GM23338 (cell line): Measurements from ENCODE around the gene TIMM13. TPM values are rescaled to one million over a fixed set of nuclear protein-coding genes. Genes with fewer than 3 reads are reported as not detected.

Experiments used
- ATAC-seq: fragments of 200-7000 bp; cut with Tn5 transposase; 3 replicates; pipeline ENCODE4 v1.9.1; 2020
- DNase-seq: peaks from one replicate; pipeline ENCODE4 v3.0.0-alpha.2; 2015; ENCODE audit warnings: low spot score
- H2AFZ ChIP-seq: fragments of 200-600 bp; sonication (generic); 2 replicates; pipeline ENCODE4 v1.8.0; 2016; ENCODE audit warnings: antibody characterized with exemption, mild to moderate bottlenecking, moderate library complexity
- H3F3A ChIP-seq: fragments of 200-600 bp; sonication (generic); replicated peaks from 2 replicates; pipeline ENCODE4 v1.8.0; 2017; ENCODE audit warnings: antibody characterized with exemption, mixed run types, low read depth
- H3K27ac ChIP-seq: fragments of 200-600 bp; sonication (generic); 2 replicates; pipeline ENCODE4 v1.6.1; 2016; ENCODE audit warnings: low read depth
- H3K27me3 ChIP-seq: fragments of 200-600 bp; sonication (generic); 2 replicates; pipeline ENCODE4 v1.8.0; 2016; ENCODE audit warnings: mild to moderate bottlenecking, mixed run types, moderate library complexity; ENCODE audit not compliant: insufficient read depth
- H3K36me3 ChIP-seq: fragments of 200-600 bp; sonication (generic); 2 replicates; pipeline ENCODE4 v1.8.0; 2016; ENCODE audit warnings: mild to moderate bottlenecking; ENCODE audit not compliant: insufficient read depth
- H3K4me1 ChIP-seq: fragments of 200-600 bp; sonication (generic); 2 replicates; pipeline ENCODE4 v1.8.0; 2016; ENCODE audit warnings: mild to moderate bottlenecking, moderate library complexity; ENCODE audit not compliant: insufficient read depth
- H3K4me2 ChIP-seq: fragments of 200-600 bp; sonication (generic); 2 replicates; pipeline ENCODE4 v1.7.1; 2017; ENCODE audit warnings: mixed run types
- H3K4me3 ChIP-seq: fragments of 200-600 bp; sonication (generic); 2 replicates; pipeline ENCODE4 v1.6.1; 2016; ENCODE audit warnings: mixed run types
- H3K79me2 ChIP-seq: fragments of 200-600 bp; sonication (generic); replicated peaks from 2 replicates; pipeline ENCODE4 v1.8.0; 2017; ENCODE audit warnings: mild to moderate bottlenecking; ENCODE audit not compliant: insufficient read depth
- H3K9me2 ChIP-seq: fragments of 200-600 bp; sonication (generic); 2 replicates; pipeline ENCODE4 v1.8.0; 2017; ENCODE audit not compliant: insufficient read depth
- H4K20me1 ChIP-seq: fragments of 200-600 bp; sonication (generic); replicated peaks from 2 replicates; pipeline ENCODE4 v1.8.0; 2017; ENCODE audit warnings: mild to moderate bottlenecking; ENCODE audit not compliant: insufficient read depth
- H3K27ac Mint-ChIP-seq: 2 replicates; pipeline ENCODE4 v1.8.0; 2020; ENCODE audit warnings: inconsistent platforms, mild to moderate bottlenecking, moderate library complexity, mixed read lengths
- H3K27me3 Mint-ChIP-seq: 3 replicates; pipeline ENCODE4 v1.8.0; 2022; ENCODE audit warnings: low read depth, mild to moderate bottlenecking, moderate library complexity, mixed read lengths, inconsistent platforms; ENCODE audit not compliant: insufficient read depth, poor library complexity
- H3K36me3 Mint-ChIP-seq: 3 replicates; pipeline ENCODE4 v1.8.0; 2021; ENCODE audit warnings: low read depth, mild to moderate bottlenecking, inconsistent platforms, moderate library complexity, mixed read lengths
- H3K4me1 Mint-ChIP-seq: 3 replicates; pipeline ENCODE4 v1.8.0; 2020; ENCODE audit warnings: mild to moderate bottlenecking, inconsistent platforms, mixed read lengths
- H3K4me3 Mint-ChIP-seq: 3 replicates; pipeline ENCODE4 v1.8.0; 2021; ENCODE audit warnings: moderate library complexity, mild to moderate bottlenecking, inconsistent platforms, mixed read lengths
- H3K9me3 Mint-ChIP-seq: 3 replicates; pipeline ENCODE4 v1.8.0; 2020; ENCODE audit warnings: moderate library complexity, mild to moderate bottlenecking, inconsistent platforms, mixed read lengths
- CREB1 ChIP-seq: fragments of 250-450 bp; sonication (Bioruptor Pico); IDR thresholded peaks from 2 replicates; pipeline ENCODE4 v1.5.0; 2020; ENCODE audit warnings: low read depth, mild to moderate bottlenecking, moderate library complexity
- EZH2 ChIP-seq: fragments of 200-600 bp; sonication (generic); IDR thresholded peaks from one replicate; pipeline ENCODE4 v1.8.0; 2017; ENCODE audit warnings: antibody characterized with exemption, mild to moderate bottlenecking, low read depth; ENCODE audit not compliant: unreplicated experiment
- EZH2phosphoT487 ChIP-seq: fragments of 200-600 bp; sonication (generic); IDR thresholded peaks from one replicate; pipeline ENCODE4 v1.8.1; 2018; ENCODE audit warnings: antibody characterized with exemption; ENCODE audit not compliant: unreplicated experiment
- JUNB ChIP-seq: IDR thresholded peaks from one replicate; pipeline ENCODE4 v1.6.1; 2016; ENCODE audit warnings: antibody characterized with exemption; ENCODE audit not compliant: unreplicated experiment
- NANOG ChIP-seq: IDR thresholded peaks from 2 replicates; pipeline ENCODE4 v1.6.1; 2016; ENCODE audit warnings: antibody characterized with exemption, borderline replicate concordance
- POLR2AphosphoS5 ChIP-seq: IDR thresholded peaks from 2 replicates; pipeline ENCODE4 v1.6.1; 2016; ENCODE audit warnings: antibody characterized with exemption, low read depth
- STAT1 ChIP-seq: IDR thresholded peaks from one replicate; pipeline ENCODE4 v1.6.1; 2016; ENCODE audit warnings: antibody characterized with exemption; ENCODE audit not compliant: unreplicated experiment
- ZNF114 ChIP-seq: fragments of 250-450 bp; sonication (Bioruptor Pico); IDR thresholded peaks from 2 replicates; pipeline ENCODE4 v1.5.0; 2020; ENCODE audit warnings: mild to moderate bottlenecking, moderate library complexity
- ZNF331 ChIP-seq: fragments of 250-450 bp; sonication (Bioruptor Pico); IDR thresholded peaks from 2 replicates; pipeline ENCODE4 v1.5.0; 2020; ENCODE audit warnings: low read depth, mild to moderate bottlenecking, moderate library complexity
- polyA plus RNA-seq: library from polyadenylated mRNA; unstranded; fragments of >200 nt; fragmentation: Nextera tagmentation; extraction: Ambion mirVana; gene quantifications from 2 replicates; pipeline ENCODE4 v1.2.1, GENCODE V29; 2016
- total RNA-seq: library from RNA; depleted of rRNA; stranded (reverse); fragments of >200 nt; shearing (Covaris generic); gene quantifications from 2 replicates; pipeline ENCODE4 v1.2.3, GENCODE V29; 2014
- TF ChIP-seq, protein P1 (sequence below): fragments of 250-450 bp; sonication (Bioruptor Pico); IDR thresholded peaks from 2 replicates; pipeline ENCODE4 v1.5.0; 2020; ENCODE audit warnings: mild to moderate bottlenecking, moderate library complexity
- TF ChIP-seq, protein P2 (sequence below): IDR thresholded peaks from one replicate; pipeline ENCODE4 v1.6.1; 2018; ENCODE audit warnings: antibody characterized with exemption; ENCODE audit not compliant: unreplicated experiment
- TF ChIP-seq, protein P3 (sequence below), 2 experiments: fragments of 200-600 bp in 1 of 2; sonication (generic) in 1 of 2; conservative IDR thresholded peaks; 2 replicates each; pipeline versions ENCODE4 v1.5.1 to v1.6.1; 2016 to 2017; ENCODE audit warnings: antibody characterized with exemption in 2 of 2, low read depth in 2 of 2, mild to moderate bottlenecking in 2 of 2, moderate library complexity in 1 of 2
- TF ChIP-seq, protein P4 (sequence below): IDR thresholded peaks from 2 replicates; pipeline ENCODE4 v1.6.1; 2016; ENCODE audit warnings: antibody characterized with exemption

The TIMM13 gene
- total and polyA plus RNA-seq, 2 experiments from 2014 or later: 140 to 347 TPM

DNA sequence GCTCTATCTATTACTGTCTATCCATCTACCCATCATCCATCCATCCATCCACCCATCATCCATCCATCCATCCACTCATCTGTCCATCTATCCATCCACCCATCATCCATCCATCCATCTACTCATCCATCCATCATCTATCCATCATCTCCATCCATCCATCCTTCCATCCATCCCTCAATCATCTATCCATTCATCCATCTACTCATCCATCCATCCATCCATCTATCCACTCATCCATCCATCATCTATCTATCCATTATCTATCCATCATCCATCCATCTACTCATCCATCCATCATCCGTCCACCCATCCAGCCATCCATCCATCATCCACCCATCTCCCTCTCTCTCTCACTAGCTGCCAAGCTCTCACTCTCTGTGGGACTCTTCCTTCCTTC is 13.1 kb upstream of the TIMM13 start (continued):
- TF ChIP-seq, protein P1, sequence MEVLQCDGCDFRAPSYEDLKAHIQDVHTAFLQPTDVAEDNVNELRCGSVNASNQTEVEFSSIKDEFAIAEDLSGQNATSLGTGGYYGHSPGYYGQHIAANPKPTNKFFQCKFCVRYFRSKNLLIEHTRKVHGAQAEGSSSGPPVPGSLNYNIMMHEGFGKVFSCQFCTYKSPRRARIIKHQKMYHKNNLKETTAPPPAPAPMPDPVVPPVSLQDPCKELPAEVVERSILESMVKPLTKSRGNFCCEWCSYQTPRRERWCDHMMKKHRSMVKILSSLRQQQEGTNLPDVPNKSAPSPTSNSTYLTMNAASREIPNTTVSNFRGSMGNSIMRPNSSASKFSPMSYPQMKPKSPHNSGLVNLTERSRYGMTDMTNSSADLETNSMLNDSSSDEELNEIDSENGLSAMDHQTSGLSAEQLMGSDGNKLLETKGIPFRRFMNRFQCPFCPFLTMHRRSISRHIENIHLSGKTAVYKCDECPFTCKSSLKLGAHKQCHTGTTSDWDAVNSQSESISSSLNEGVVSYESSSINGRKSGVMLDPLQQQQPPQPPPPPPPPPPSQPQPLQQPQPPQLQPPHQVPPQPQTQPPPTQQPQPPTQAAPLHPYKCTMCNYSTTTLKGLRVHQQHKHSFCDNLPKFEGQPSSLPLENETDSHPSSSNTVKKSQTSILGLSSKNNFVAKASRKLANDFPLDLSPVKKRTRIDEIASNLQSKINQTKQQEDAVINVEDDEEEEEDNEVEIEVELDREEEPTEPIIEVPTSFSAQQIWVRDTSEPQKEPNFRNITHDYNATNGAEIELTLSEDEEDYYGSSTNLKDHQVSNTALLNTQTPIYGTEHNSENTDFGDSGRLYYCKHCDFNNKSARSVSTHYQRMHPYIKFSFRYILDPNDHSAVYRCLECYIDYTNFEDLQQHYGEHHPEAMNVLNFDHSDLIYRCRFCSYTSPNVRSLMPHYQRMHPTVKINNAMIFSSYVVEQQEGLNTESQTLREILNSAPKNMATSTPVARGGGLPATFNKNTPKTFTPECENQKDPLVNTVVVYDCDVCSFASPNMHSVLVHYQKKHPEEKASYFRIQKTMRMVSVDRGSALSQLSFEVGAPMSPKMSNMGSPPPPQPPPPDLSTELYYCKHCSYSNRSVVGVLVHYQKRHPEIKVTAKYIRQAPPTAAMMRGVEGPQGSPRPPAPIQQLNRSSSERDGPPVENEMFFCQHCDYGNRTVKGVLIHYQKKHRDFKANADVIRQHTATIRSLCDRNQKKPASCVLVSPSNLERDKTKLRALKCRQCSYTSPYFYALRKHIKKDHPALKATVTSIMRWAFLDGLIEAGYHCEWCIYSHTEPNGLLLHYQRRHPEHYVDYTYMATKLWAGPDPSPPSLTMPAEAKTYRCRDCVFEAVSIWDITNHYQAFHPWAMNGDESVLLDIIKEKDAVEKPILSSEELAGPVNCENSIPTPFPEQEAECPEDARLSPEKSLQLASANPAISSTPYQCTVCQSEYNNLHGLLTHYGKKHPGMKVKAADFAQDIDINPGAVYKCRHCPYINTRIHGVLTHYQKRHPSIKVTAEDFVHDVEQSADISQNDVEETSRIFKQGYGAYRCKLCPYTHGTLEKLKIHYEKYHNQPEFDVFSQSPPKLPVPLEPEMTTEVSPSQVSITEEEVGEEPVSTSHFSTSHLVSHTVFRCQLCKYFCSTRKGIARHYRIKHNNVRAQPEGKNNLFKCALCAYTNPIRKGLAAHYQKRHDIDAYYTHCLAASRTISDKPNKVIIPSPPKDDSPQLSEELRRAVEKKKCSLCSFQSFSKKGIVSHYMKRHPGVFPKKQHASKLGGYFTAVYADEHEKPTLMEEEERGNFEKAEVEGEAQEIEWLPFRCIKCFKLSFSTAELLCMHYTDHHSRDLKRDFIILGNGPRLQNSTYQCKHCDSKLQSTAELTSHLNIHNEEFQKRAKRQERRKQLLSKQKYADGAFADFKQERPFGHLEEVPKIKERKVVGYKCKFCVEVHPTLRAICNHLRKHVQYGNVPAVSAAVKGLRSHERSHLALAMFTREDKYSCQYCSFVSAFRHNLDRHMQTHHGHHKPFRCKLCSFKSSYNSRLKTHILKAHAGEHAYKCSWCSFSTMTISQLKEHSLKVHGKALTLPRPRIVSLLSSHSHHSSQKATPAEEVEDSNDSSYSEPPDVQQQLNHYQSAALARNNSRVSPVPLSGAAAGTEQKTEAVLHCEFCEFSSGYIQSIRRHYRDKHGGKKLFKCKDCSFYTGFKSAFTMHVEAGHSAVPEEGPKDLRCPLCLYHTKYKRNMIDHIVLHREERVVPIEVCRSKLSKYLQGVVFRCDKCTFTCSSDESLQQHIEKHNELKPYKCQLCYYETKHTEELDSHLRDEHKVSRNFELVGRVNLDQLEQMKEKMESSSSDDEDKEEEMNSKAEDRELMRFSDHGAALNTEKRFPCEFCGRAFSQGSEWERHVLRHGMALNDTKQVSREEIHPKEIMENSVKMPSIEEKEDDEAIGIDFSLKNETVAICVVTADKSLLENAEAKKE (CRISPR knock-in tag): no peak
- no peak for TF ChIP-seq ZNF114 (CRISPR knock-in tag)

DNA sequence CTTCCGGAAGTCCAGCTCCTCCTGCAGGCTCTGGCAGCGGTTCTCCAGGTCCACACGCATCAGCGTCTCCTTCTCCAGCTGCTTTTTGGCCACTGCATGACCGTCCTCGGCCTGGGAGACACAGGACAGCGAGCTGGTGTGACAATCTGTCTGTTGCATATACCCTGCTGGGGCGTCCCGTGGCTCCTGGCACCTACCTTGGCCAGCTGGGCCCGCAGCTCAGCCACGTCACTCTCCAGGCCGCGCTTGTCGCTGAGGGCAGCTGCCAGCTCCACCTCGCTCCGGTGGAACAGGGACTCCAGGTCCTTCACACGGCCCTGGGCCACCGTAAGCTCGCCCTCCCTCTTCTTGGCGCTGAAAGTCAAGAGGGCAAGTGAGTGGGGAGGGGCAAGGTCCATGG is 10.8 kb upstream of the TIMM13 start:
- Histone ChIP-seq H2AFZ (no peak overlapping the region), H4K20me1 (no peaks in the 10 kb centered on the region; the same call in 1 of the 2 replicates), H3F3A (0 out of 2 replicates have a peak, but pooled peaks cover 4% of the 10 kb centered on the region), H3K4me2 (no peak overlapping the region), H3K36me3 (peaks cover 11% of the 10 kb centered on the region), H3K27me3 (no peaks in the 10 kb centered on the region), H3K9me2 (no peaks in the 10 kb centered on the region), H3K4me3 (no peak overlapping the region), H3K4me1 (no peaks in the 10 kb centered on the region), H3K79me2 (peaks cover 23% of the 10 kb centered on the region), H3K27ac (no peak overlapping the region)
- H3K4me1 Mint-ChIP-seq: no peaks in the 10 kb centered on the region
- peaks cover 41% of the 10 kb centered on the region for H3K36me3 Mint-ChIP-seq
- no peak for ATAC-seq
- H3K27ac Mint-ChIP-seq: no peak overlapping the region
- peaks cover 6% of the 10 kb centered on the region for H3K27me3 Mint-ChIP-seq
- DNase-seq: no peak
- no peak overlapping the region for H3K4me3 Mint-ChIP-seq
- H3K9me3 Mint-ChIP-seq: no peaks in the 10 kb centered on the region; the same call in 2 of the 3 replicates
- no peak for TF ChIP-seq EZH2phosphoT487
- TF ChIP-seq, protein P2, sequence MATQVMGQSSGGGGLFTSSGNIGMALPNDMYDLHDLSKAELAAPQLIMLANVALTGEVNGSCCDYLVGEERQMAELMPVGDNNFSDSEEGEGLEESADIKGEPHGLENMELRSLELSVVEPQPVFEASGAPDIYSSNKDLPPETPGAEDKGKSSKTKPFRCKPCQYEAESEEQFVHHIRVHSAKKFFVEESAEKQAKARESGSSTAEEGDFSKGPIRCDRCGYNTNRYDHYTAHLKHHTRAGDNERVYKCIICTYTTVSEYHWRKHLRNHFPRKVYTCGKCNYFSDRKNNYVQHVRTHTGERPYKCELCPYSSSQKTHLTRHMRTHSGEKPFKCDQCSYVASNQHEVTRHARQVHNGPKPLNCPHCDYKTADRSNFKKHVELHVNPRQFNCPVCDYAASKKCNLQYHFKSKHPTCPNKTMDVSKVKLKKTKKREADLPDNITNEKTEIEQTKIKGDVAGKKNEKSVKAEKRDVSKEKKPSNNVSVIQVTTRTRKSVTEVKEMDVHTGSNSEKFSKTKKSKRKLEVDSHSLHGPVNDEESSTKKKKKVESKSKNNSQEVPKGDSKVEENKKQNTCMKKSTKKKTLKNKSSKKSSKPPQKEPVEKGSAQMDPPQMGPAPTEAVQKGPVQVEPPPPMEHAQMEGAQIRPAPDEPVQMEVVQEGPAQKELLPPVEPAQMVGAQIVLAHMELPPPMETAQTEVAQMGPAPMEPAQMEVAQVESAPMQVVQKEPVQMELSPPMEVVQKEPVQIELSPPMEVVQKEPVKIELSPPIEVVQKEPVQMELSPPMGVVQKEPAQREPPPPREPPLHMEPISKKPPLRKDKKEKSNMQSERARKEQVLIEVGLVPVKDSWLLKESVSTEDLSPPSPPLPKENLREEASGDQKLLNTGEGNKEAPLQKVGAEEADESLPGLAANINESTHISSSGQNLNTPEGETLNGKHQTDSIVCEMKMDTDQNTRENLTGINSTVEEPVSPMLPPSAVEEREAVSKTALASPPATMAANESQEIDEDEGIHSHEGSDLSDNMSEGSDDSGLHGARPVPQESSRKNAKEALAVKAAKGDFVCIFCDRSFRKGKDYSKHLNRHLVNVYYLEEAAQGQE: no peak
- TF ChIP-seq, protein P3, sequence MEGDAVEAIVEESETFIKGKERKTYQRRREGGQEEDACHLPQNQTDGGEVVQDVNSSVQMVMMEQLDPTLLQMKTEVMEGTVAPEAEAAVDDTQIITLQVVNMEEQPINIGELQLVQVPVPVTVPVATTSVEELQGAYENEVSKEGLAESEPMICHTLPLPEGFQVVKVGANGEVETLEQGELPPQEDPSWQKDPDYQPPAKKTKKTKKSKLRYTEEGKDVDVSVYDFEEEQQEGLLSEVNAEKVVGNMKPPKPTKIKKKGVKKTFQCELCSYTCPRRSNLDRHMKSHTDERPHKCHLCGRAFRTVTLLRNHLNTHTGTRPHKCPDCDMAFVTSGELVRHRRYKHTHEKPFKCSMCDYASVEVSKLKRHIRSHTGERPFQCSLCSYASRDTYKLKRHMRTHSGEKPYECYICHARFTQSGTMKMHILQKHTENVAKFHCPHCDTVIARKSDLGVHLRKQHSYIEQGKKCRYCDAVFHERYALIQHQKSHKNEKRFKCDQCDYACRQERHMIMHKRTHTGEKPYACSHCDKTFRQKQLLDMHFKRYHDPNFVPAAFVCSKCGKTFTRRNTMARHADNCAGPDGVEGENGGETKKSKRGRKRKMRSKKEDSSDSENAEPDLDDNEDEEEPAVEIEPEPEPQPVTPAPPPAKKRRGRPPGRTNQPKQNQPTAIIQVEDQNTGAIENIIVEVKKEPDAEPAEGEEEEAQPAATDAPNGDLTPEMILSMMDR (conservative IDR thresholded peaks at IDR 0.05; ENCODE audit: low read depth in 2 of 2): no peak
- no peak for TF ChIP-seq STAT1
- no peak for TF ChIP-seq ZNF114 (CRISPR knock-in tag)
- TF ChIP-seq ZNF331 (CRISPR knock-in tag): no peak
- TF ChIP-seq CREB1: no peak
- TF ChIP-seq, protein P4, sequence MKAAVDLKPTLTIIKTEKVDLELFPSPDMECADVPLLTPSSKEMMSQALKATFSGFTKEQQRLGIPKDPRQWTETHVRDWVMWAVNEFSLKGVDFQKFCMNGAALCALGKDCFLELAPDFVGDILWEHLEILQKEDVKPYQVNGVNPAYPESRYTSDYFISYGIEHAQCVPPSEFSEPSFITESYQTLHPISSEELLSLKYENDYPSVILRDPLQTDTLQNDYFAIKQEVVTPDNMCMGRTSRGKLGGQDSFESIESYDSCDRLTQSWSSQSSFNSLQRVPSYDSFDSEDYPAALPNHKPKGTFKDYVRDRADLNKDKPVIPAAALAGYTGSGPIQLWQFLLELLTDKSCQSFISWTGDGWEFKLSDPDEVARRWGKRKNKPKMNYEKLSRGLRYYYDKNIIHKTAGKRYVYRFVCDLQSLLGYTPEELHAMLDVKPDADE: no peak
- no peak for TF ChIP-seq EZH2
- no peak for TF ChIP-seq JUNB
- no peak for TF ChIP-seq NANOG
- no peak for TF ChIP-seq POLR2AphosphoS5
